HG02943 (cell line): Measurements from ENCODE around the gene MTG1.
A peak's percentile ranks its signal among the peaks of the same experiment; 100 is the strongest.
"Not testable (repeated sequence)": the region's sequence is repeated elsewhere in the genome, so short reads cannot be mapped to it uniquely, and the experiment has no call there.

Experiments used
- ATAC-seq: cut with Tn5 transposase; IDR thresholded peaks from one replicate; pipeline ENCODE4 v1.9.1; 2021; ENCODE audit warnings: mild to moderate bottlenecking, low read depth, moderate library complexity; ENCODE audit not compliant: unreplicated experiment

MTG1 gene

DNA sequence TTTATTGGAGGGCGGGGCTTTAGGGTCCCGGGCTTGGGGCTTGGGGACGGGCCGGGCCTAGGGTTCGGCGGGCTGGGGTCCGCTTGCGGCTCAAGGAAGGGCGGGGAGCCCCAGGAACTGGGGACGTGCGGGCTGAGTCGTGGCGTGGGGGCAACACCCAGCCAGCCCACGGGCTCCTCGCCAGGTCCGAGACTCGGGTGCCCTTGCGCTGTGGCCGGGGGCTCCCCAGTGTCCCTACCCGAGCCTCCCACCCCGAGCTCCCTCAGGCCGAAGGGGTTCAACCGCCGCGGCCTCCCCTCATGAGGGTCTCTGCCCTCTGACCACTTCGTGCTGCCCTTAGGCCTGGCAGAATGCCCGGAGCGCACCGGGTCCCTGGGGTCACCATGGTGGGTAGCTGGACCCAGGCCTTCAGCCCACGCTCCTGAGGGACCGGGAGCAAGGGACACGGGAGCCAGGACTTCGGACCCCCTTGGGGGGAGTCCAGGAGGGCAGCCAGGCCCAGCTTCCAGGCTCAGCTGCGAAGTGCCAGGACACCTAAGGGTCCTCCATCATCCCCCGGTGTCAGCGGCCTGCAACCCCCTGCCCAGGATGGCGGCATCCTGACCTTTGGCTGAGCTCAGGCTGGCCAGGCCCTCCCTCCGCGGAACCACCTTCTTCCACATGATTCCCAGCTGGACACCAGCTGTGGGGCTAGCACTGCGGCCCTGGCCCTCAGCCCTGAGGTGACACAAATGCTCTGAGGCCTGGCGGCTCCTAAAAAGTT, 35.6 kb upstream of the MTG1 start:
- no peak for ATAC-seq

DNA sequence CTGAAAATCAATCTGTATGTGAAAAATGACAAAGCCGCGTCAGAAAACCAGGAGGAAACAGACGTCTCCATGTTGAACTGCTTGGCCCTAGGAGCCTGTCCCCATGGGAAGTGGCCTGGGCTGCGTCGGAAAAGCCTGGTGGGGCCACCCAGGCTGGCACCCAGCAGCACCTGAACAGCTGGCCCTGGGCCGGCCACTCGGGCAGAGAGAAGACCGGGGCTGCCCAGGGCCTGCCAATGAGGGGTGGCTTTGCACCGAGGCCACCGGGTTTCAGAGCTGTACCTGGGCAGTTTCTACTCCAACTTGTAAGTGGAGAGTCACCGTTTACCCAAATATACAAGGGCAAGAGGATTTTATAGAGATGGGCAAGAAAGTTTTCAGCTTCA, 35.0 kb upstream of the MTG1 start:
- ATAC-seq = no peak

DNA sequence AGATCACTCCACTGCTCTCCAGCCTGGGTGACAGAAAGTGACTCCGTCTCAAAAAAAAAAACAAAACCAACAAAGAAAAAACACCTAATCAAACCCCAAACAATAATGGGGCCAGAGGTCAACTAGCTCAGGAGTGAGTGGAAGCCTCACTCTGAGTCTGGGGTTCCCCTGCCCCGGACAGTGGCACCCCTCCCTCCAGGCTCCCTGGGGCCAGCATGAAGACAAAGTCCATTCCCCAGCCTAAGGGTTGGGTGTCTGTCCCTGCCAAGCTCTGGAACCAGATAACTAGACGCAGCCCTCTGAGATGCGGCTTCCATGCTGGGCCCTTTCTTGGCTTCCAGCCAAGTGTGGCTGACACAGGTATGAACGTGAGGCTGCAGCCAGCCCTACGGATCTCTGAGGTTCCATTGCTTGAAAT, 34.4 kb upstream of the MTG1 start:
- no peak for ATAC-seq

DNA sequence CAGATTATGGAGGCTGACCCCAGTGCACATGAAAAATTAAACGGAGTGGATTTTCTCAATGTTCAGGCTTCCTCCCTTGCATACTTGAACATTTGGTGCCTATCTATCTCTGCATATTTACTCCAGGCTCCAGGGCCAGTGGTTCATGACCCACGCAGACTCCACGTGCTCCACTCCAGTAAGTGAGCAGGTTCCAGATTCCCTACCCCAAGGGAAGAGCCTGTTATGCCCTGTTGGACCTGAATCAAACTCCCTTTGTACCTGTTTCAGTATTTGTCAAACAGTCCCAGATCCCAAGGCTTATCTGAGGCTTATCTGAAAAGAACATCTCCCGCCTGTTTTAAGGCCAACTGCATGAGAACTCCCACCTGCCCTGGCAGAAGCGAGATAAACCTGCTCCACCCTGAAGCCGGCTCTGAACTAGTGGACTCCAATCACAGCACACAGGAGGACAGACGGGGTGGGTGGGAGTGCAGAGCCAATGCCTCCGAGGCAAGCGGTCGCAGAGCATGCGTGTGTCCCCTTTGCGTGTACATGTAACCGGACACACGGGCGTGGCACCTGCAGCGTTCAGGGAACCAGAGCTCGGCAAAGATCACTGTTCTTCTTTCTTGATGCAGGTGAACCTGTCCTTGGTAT, 33.9 kb upstream of the MTG1 start:
- ATAC-seq = no peak

DNA sequence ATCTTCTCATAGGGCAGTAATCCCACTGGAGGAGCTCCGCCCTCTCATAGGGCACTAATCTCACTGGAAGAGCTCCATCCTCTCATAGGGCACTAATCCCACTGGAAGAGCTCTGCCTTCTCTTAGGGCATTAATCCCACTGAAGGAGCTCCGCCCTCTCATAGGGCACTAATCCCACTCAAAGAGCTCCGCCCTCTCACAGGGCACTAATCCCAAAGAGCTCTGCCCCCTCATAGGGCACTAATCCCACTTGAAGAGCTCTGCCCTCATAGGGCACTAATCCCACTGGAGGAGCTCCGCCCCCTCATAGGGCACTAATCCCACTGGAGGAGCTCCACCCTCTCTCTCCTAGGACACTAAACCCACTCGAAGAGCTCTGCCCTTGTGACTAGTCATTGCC, 32.7 kb upstream of the MTG1 start:
- no peak for ATAC-seq

DNA sequence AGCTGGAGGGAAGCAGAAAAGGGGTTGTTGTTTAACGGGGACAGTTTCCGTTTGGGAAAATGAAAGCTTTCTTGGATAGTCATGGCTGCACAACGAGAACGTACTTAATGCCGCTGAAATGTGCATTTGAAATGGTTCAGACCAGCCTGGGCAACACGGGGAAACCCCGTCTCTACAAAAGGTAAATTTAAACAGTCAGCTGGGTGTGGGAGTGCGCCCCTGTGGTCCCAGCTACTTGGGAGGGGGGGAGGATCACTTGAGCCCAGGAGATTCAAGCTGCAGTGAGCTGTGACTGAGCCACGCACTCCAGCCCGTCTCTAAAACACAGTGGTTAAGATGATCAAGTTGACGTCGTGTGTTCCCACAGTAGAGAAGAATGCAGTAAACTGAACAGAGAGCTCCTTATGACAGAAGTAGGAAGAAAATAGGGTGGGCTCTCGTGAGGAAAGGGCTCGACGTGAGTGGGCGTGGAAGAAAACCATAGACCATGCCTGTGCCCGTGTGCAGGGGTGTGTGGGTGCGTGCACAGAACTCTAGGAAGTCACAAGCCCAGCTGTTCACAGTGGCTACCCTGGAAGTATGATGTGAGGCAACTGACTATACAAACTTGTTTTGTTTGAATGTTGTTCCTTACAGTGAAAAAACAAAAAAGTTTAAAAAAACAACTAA, 32.0 kb upstream of the MTG1 start:
- no peak for ATAC-seq

DNA sequence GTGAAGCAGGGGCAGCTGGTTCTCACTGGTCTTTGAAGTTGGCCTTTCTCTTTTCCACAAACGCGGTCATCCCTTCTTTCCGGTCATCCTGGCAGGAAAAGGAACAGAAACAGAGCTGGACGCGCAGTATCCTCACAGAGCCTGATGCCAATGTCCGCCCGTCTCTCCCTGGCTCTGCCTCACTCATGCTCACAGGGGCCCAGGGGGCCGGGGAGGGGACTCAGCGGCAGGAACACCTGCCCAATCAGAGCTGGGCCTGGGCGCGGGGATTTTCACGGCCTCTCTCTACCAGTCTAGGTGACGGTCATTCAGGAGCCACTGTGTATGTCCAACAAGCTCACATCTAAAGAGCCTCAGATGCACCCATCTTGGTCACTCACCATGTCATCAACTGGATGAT, 31.1 kb upstream of the MTG1 start:
- no peak for ATAC-seq

DNA sequence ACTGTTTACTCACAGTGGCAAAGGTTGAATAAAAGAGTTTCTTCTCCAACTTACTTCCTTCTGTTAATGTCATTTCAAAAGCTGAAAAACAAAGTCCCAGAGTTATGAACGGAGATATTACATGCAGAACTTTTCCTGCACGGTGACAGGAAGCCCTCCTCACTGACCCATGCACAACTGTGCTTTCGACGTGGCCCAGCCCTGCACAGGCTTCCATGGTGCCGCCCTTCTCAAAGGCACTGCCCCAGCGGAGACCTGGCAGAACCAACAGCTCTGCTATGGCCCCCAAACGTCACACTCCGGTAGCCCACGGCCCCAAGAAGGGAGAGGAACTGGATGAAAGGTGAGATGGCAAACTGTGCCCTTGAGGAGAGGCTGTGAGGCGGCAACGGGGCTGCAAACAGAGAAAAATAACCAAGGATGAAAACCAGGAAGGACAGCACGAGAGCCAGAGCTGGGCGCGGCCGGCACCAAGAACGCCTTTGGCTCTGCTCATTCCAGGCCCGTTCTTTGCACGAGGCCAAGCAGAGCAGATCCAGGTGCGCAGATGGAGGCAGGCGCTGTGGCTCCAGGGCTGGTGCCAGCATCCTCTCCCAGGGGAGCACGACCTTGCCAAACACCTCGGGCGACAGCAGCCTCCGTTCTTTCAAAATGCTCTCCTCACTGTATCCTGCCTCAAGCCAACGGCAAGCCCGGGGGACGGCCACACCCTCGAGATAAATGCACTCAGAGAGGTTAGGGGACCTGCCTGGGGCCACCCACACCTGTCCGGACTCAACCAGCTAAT, 29.1 kb upstream of the MTG1 start:
- no peak for ATAC-seq

DNA sequence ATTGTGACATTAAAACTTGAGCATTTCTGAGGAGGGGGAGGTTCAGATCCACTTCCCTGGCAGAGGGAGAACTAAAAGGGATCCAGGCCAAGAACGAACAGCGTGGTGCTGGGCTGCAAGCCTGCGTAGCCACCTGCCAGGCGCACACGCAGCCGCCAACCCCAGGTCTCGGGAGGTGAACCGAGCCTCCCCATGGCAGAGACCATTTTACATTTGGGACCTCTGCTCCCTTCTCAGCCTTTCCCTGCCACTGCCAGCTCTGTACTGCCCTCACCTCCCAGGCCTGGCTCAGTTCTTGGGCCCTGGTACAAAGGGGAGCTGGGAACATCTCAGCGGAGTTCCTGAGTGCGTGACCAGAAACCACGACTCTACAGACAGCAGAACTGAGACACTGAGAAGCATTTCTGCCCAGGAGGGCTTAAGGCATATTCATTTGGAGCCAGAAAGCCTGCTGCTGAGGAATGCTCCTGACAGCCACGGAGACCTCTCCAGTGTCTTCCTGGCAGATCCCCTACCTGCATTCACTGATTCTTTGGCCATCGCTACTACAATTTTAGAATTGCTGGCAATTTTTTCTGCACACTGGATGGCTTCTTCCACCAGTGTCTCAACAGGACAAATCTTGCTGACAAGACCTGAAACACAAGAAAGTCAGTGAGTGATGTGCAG, 28.4 kb upstream of the MTG1 start:
- ATAC-seq = no peak

DNA sequence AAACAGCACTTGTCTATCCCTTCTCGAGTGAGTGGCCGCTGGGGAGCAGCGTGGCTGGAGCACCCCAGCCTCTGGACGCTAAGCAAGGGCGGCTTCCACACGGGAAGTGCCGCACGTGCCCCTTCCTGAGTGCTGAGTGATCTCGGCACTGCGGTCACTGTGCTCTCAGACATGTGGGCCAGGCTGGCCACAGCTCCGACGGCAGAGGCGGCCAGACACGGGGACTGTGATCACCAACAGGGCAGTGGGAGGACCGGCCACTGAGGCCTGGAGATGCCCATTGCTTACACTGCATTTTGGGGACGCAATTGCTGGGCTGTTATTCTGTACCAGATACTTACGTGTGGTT, 27.9 kb upstream of the MTG1 start:
- ATAC-seq = no peak

DNA sequence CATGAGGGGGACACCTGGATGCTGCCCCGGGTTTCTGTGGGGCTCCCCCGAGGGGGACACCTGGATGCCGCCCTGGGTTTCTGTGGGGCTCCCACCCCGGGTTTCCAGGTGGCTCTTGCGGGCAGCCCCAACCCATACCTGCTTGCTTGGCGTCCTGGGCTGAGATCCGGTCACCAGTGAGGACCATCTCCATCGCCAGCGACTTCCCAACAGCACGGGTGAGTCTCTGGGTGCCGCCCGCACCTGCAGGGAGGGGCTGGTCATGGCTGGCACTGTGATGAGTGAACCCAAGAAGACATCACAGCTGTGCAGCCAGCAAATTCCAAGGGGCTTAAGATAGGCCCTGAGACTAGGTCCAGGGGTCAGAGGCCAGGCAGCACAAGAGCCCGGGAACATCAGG, 27.2 kb upstream of the MTG1 start:
- ATAC-seq = no peak

DNA sequence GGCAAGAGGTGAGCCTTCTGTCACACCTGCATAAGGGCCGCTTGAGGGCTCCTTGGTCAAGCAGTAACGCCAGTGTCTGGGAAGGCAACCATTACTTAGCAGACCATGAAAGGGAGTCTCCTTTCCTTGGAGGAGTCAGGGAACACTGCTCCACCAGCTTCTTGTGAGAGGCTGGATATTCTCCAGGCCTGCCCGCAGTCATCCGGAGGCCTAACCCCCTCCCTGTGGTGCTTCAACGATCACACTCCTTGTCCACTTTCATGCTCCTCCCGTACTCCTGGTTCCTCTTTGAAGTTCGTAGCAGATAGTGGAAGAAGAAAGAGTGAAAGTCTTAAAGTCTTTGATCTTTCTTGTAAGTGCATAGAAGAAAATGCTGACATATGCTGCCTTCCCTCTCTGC, 26.5 kb upstream of the MTG1 start:
- not testable (repeated sequence) for ATAC-seq

DNA sequence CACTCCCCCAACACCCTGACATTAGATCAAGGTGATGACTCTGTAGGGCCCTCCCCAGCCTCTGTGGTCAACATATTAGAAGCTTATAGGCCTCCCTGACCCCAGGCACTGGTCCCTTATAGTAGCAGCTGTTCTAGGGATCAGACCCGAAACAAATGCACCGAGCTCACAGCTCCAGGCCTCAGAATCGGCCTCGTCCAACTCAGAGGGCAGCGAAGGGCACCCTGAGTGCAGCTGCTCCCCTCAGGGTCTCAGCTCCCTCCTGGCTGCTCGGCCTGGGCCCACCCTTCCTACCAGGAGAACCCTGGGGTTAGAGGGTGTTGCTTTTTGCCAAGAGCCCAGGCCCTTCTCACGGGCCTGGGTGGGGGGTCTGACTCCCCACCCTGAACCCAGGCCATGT, 25.8 kb upstream of the MTG1 start:
- ATAC-seq = no peak

DNA sequence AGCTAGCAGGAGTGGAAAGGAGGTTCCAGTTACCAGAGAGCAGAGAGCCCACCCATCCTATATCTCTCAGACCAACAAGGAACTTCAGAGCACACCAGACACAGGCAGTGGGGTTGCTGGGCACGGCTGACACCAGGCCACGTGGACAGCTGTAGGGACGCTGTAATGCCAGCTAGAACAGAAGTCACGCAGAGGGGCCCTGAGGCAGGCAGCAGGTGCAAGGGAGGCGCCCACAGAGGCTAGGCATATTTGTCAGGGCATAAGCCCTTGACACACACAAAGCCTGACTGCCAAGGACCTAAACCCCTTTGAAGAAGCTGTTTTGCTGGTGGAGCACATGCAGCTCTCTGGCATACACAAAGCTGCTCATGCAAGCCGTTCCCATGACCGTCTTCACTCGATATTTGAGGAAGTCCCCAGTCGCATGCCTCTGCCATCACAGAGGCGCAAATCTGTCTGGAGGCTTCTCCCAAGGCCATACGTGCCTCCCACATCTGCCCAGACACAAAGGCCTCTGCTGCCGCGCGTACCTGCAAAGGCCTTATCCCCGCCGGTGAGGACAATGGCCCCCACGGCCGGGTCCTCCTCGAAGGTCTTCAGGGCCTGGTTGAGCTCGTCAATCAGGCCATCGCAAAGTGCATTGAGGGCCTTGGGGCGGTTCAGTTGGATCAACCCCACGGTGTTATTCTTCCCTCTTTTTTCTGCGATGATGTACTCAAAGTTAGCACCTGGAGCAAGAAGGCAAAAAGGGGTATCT, 23.7 kb upstream of the MTG1 start:
- no peak for ATAC-seq

DNA sequence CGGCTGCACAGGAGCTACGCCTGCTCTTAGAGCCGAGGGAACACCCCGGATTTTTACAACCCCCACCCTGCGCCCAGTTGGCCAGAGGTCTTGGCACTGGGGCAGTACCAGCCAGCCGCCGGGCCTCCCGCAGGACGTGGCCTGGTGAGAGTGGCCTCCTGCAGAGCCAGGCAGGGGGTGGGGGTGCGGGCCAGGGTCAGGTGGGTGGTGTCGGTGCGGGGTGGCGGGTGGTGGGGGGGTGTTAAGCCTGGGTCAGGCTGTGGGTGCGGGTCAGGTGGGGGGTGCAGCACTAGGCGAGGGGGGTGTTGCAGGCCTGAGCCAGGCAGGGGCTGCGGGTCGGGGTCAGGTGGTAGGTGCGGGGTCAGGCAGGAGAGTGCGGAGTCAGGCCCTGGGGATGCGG, 21.4 kb upstream of the MTG1 start:
- ATAC-seq = no peak

DNA sequence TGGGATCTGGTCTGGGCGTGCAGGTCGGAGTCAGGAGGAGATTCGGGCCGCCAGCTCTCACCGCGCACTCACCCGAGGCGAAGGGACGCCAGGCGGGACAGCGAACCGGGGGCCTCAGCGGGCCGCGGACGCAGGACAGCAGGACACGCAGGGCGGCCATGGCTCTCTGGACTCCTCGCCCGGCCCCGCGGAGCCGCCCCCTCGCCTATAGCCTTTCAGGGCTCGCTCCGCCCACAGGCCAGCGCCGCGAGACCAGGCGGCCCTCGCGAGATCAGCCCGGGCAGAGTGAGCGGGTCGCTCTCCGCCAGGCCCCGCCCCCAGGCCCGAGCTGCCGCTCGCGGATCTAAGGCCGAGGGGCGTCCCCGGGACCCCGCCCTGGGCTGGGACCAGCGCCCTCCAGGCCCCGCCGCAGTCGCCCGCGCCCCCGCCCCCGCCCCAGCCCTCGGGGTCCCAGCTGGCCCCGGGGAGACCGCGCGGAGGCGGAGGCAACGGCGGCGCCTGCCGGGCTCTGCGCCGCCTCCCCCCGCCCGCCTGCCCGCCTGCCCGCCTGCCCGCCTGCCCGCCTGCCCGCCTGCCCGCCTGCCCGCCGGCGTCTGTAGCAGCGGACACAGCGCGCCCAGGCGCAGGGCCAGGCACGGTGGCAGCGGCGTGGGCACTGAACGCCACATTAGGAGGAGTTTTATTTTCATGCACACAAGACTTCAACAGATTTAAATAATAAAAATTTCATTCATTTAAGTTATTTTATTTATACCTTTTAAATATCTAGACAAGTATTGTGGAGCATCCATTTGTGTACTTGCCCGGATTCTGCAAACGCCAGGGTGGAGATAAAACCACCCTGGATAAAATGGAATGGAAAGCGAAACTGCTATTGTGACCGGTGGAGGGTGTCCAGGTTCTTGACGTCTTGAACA, 20.5 kb upstream of the MTG1 start, which contains the start of gene ECHS1:
Gene ECHS1 (minus strand): TSS at position 181 of the 917 bp plus-strand sequence. CDS start 21 bp downstream, at position 160.
- peak; percentile 89 for ATAC-seq

DNA sequence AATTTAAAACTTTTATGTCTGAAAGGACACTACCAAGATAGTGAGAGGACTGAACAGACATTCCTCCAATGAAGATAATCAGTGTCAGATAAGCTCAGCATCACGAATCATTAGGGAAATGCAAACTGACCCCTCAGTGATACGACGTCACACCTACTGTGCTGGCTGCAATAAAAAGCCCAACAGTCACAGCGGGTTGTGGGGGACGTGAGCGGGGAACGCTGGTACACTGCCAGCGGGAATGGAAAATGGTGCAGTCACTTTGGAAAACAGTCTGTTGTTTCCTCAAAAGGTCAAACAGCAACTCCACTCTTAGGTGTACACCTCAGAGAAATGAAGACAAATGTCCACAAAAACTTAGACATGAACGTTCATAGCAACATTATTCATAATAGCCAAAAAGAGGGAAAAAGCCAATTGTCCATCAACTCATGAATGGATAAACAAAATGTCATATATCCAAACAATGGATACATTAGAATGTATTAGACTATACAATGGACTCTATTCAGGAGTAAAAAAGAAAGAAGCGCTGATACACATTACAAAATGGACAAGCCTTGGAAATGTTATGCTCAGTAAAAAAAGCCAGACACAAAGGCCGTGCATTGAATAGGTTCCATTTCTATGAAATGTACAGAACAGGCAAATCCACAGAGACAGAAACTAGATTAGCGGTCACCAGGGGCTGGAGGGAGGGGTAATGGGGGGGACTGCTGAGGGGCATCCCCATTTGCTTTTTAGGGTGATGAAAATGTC, 18.4 kb upstream of the MTG1 start:
- ATAC-seq = no peak

DNA sequence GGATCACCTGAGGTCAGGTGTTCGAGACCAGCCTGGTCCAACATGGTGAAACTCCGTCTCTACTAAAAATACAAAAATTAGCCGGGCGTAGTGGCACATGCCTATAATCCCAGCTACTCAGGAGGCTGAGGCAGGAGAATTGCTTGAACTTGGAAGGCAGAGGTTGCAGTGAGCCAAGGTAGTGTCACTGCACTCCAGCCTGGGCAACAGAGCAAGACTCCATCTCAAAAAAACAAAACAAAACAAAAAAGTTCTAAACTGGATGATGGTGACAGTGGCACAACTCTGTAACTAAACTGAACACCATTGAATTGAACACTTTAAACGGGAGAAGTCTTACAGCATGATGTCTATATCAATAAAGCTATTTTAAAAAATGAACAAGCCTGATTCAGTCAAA, 17.8 kb upstream of the MTG1 start:
- ATAC-seq = not testable (repeated sequence)
